HEK293 (cell line): ENCODE data around the gene ANKRD37.

Source experiments
- CTCF ChIA-PET: fragments of 350-600 bp; formaldehyde crosslinking; extraction: SDS; loops from one replicate; lab custom pipeline; 2021; ENCODE audit warnings: antibody characterized with exemption; lab: Yijun Ruan, JAX
- POLR2A ChIA-PET: fragments of 300-600 bp; formaldehyde crosslinking; extraction: SDS; loops from one replicate; lab custom pipeline; 2020; ENCODE audit warnings: antibody characterized with exemption, inconsistent platforms; lab: Yijun Ruan, JAX
- H3K27ac ChIP-seq: fragments of 200-500 bp; sonication (Bioruptor generic); 2 replicates; pipeline ENCODE4 v1.5.1; 2014; ENCODE audit warnings: low read depth, low read length, control low read depth, inconsistent platforms; ENCODE audit errors: extremely low read depth
- H3K36me3 ChIP-seq, 2 experiments: fragments of 200-500 bp in 1 of 2; sonication (Bioruptor generic) in 1 of 2; 1 replicate in 1 of 2; 2 replicates in 1 of 2; pipeline ENCODE4 v1.5.1; 2014 to 2017; ENCODE audit warnings: inconsistent platforms in 2 of 2, low read length in 2 of 2; ENCODE audit not compliant: control insufficient read depth in 2 of 2, insufficient read depth in 1 of 2
- H3K4me1 ChIP-seq: fragments of 200-500 bp; sonication (Bioruptor generic); 2 replicates; pipeline ENCODE4 v1.5.1; 2014; ENCODE audit warnings: mild to moderate bottlenecking, low read length, inconsistent platforms; ENCODE audit not compliant: control insufficient read depth, insufficient read depth
- H3K4me3 ChIP-seq: 2 replicates; pipeline ENCODE4 v1.5.1; 2011; ENCODE audit warnings: low read depth, mild to moderate bottlenecking, control low read depth, low read length, moderate library complexity
- H3K9me3 ChIP-seq: fragments of 200-500 bp; sonication (Bioruptor generic); 2 replicates; pipeline ENCODE4 v1.5.1; 2014; ENCODE audit warnings: low read depth, low read length, inconsistent platforms; ENCODE audit not compliant: control insufficient read depth, insufficient read depth
- BCL11A ChIP-seq: fragments of 450-650 bp; formaldehyde crosslinking; IDR thresholded peaks from 2 replicates; pipeline ENCODE4 v1.5.1; 2016; ENCODE audit warnings: low read depth, missing biosample characterization, missing genetic modification characterization
- GLI2 ChIP-seq: fragments of 450-650 bp; formaldehyde crosslinking; IDR thresholded peaks from 2 replicates; pipeline ENCODE4; 2017; ENCODE audit warnings: missing biosample characterization, missing genetic modification characterization, low read depth, borderline replicate concordance
- GLI4 ChIP-seq: fragments of 450-650 bp; formaldehyde crosslinking; IDR thresholded peaks from 2 replicates; pipeline ENCODE4 v1.5.1; 2016; ENCODE audit warnings: missing biosample characterization, missing genetic modification characterization
- GLIS2 ChIP-seq: fragments of 450-650 bp; formaldehyde crosslinking; IDR thresholded peaks from 2 replicates; pipeline ENCODE4 v1.5.1; 2016; ENCODE audit warnings: missing biosample characterization, missing genetic modification characterization
- KLF7 ChIP-seq: fragments of 450-650 bp; formaldehyde crosslinking; IDR thresholded peaks from 2 replicates; pipeline ENCODE4 v1.5.1; 2016; ENCODE audit warnings: missing biosample characterization, missing genetic modification characterization, borderline replicate concordance
- KLF8 ChIP-seq: fragments of 450-650 bp; formaldehyde crosslinking; IDR thresholded peaks from 2 replicates; pipeline ENCODE4 v1.5.1; 2016; ENCODE audit warnings: missing biosample characterization, missing genetic modification characterization
- SCRT1 ChIP-seq: fragments of 450-650 bp; formaldehyde crosslinking; IDR thresholded peaks from 2 replicates; pipeline ENCODE4 v1.5.1; 2016; ENCODE audit warnings: missing biosample characterization, missing genetic modification characterization, borderline replicate concordance
- SP7 ChIP-seq: fragments of 450-650 bp; formaldehyde crosslinking; IDR thresholded peaks from 2 replicates; pipeline ENCODE4 v1.5.1; 2016; ENCODE audit warnings: missing biosample characterization, missing genetic modification characterization
- ZEB2 ChIP-seq: fragments of 450-650 bp; formaldehyde crosslinking; IDR thresholded peaks from 2 replicates; pipeline ENCODE4 v1.5.1; 2016; ENCODE audit warnings: missing biosample characterization, missing genetic modification characterization
- ZNF121 ChIP-seq: fragments of 450-650 bp; formaldehyde crosslinking; IDR thresholded peaks from 2 replicates; pipeline ENCODE4 v1.5.1; 2016; ENCODE audit warnings: missing biosample characterization, missing genetic modification characterization
- ZNF148 ChIP-seq: fragments of 450-650 bp; formaldehyde crosslinking; IDR thresholded peaks from 2 replicates; pipeline ENCODE4 v1.5.0; 2017; ENCODE audit warnings: missing biosample characterization, missing genetic modification characterization, borderline replicate concordance
- ZNF155 ChIP-seq: fragments of 450-650 bp; formaldehyde crosslinking; IDR thresholded peaks from 2 replicates; pipeline ENCODE4 v1.5.1; 2016; ENCODE audit warnings: missing biosample characterization, missing genetic modification characterization
- ZNF18 ChIP-seq: fragments of 450-650 bp; formaldehyde crosslinking; IDR thresholded peaks from 2 replicates; pipeline ENCODE4 v1.5.1; 2016; ENCODE audit warnings: missing biosample characterization, missing genetic modification characterization
- ZNF19 ChIP-seq: fragments of 450-650 bp; formaldehyde crosslinking; IDR thresholded peaks from 2 replicates; pipeline ENCODE4; 2016; ENCODE audit warnings: missing biosample characterization, missing genetic modification characterization, low read depth
- ZNF24 ChIP-seq: fragments of 450-650 bp; formaldehyde crosslinking; IDR thresholded peaks from 2 replicates; pipeline ENCODE4 v1.5.1; 2016; ENCODE audit warnings: missing biosample characterization, missing genetic modification characterization
- ZNF248 ChIP-seq: fragments of 450-650 bp; formaldehyde crosslinking; IDR thresholded peaks from 2 replicates; pipeline ENCODE4 v1.5.1; 2017; ENCODE audit warnings: missing biosample characterization, missing genetic modification characterization
- ZNF324 ChIP-seq: fragments of 450-650 bp; formaldehyde crosslinking; IDR thresholded peaks from 2 replicates; pipeline ENCODE4 v1.5.1; 2016; ENCODE audit warnings: missing biosample characterization, missing genetic modification characterization
- ZNF341 ChIP-seq: fragments of 450-650 bp; formaldehyde crosslinking; IDR thresholded peaks from 2 replicates; pipeline ENCODE4; 2016; ENCODE audit warnings: low read depth, missing biosample characterization, missing genetic modification characterization
- ZNF350 ChIP-seq: fragments of 450-650 bp; formaldehyde crosslinking; IDR thresholded peaks from 2 replicates; pipeline ENCODE4 v1.5.0; 2017; ENCODE audit warnings: missing biosample characterization, mild to moderate bottlenecking, missing genetic modification characterization
- ZNF391 ChIP-seq: fragments of 450-650 bp; formaldehyde crosslinking; IDR thresholded peaks from 2 replicates; pipeline ENCODE4 v1.5.1; 2016; ENCODE audit warnings: low read depth, missing biosample characterization, missing genetic modification characterization, borderline replicate concordance
- ZNF514 ChIP-seq: fragments of 450-650 bp; formaldehyde crosslinking; IDR thresholded peaks from 2 replicates; pipeline ENCODE4 v1.5.1; 2016; ENCODE audit warnings: missing biosample characterization, missing genetic modification characterization
- ZNF558 ChIP-seq: fragments of 450-650 bp; formaldehyde crosslinking; IDR thresholded peaks from 2 replicates; pipeline ENCODE4 v1.5.1; 2016; ENCODE audit warnings: missing biosample characterization, missing genetic modification characterization
- ZNF623 ChIP-seq: fragments of 450-650 bp; formaldehyde crosslinking; IDR thresholded peaks from 2 replicates; pipeline ENCODE4 v1.5.1; 2016; ENCODE audit warnings: missing biosample characterization, missing genetic modification characterization
- ZNF791 ChIP-seq: fragments of 450-650 bp; formaldehyde crosslinking; IDR thresholded peaks from 2 replicates; pipeline ENCODE4 v1.5.1; 2016; ENCODE audit warnings: missing biosample characterization, missing genetic modification characterization
- ZSCAN16 ChIP-seq: fragments of 450-650 bp; formaldehyde crosslinking; IDR thresholded peaks from 2 replicates; pipeline ENCODE4 v1.5.1; 2016; ENCODE audit warnings: missing biosample characterization, missing genetic modification characterization
- ZSCAN23 ChIP-seq: fragments of 450-650 bp; formaldehyde crosslinking; IDR thresholded peaks from 2 replicates; pipeline ENCODE4 v1.5.1; 2016; ENCODE audit warnings: missing biosample characterization, missing genetic modification characterization
- ZSCAN30 ChIP-seq: fragments of 450-650 bp; IDR thresholded peaks from 2 replicates; pipeline ENCODE4 v1.5.1; 2018; ENCODE audit warnings: missing biosample characterization, mild to moderate bottlenecking, missing genetic modification characterization, moderate library complexity
- TF ChIP-seq, protein P1 (sequence below): fragments of 450-650 bp; formaldehyde crosslinking; IDR thresholded peaks from 2 replicates; pipeline ENCODE4 v1.5.1; 2016; ENCODE audit warnings: missing biosample characterization, missing genetic modification characterization

The ANKRD37 gene

GRCh38 chr4:185416955-185417354 is 20.3 kb downstream of the ANKRD37 start:
- H3K36me3 ChIP-seq: peaks cover 0 to 52% of the 10 kb centered on the region in 2 experiments; a peak in 2 of 3 replicates
- POLR2A ChIA-PET: no interaction called here
- no peaks in the 10 kb centered on the region for H3K4me1 ChIP-seq
- no peaks in the 10 kb centered on the region for H3K9me3 ChIP-seq
- TF ChIP-seq ZNF514 (no peak), ZNF19 (tag by site-specific recombination) (no peak), ZEB2 (tag by site-specific recombination) (no peak), ZNF248 (tag by site-specific recombination) (no peak), ZNF324 (tag by site-specific recombination) (no peak), ZNF18 (no peak), ZNF350 (tag by site-specific recombination) (no peak), ZNF148 (tag by site-specific recombination) (no peak), SP7 (tag by site-specific recombination) (no peak), ZNF391 (tag by site-specific recombination) (no peak), ZNF623 (no peak), ZNF121 (tag by site-specific recombination) (no peak), BCL11A (tag by site-specific recombination) (no peak), ZNF341 (no peak), ZSCAN30 (tag by site-specific recombination) (no peak)
- TF ChIP-seq, protein P1, sequence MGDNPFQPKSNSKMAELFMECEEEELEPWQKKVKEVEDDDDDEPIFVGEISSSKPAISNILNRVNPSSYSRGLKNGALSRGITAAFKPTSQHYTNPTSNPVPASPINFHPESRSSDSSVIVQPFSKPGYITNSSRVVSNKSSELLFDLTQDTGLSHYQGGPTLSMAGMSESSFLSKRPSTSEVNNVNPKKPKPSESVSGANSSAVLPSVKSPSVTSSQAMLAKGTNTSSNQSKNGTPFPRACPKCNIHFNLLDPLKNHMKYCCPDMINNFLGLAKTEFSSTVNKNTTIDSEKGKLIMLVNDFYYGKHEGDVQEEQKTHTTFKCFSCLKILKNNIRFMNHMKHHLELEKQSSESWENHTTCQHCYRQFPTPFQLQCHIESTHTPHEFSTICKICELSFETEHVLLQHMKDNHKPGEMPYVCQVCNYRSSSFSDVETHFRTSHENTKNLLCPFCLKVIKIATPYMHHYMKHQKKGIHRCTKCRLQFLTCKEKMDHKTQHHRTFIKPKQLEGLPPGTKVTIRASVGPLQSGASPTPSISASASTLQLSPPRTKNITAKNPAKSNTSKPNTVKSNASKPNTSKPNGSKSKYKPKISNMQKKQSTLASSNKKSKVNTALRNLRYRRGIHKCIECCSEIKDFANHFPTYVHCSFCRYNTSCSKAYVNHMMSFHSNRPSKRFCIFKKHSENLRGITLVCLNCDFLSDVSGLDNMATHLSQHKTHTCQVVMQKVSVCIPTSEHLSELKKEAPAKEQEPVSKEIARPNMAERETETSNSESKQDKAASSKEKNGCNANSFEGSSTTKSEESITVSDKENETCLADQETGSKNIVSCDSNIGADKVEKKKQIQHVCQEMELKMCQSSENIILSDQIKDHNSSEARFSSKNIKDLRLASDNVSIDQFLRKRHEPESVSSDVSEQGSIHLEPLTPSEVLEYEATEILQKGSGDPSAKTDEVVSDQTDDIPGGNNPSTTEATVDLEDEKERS (tag by site-specific recombination): no peak
- TF ChIP-seq, all 188 proteins: peak for 0
- H3K4me3 ChIP-seq: no peak overlapping the region
- CTCF ChIA-PET: no interaction called here
- no peak overlapping the region for H3K27ac ChIP-seq

DNA sequence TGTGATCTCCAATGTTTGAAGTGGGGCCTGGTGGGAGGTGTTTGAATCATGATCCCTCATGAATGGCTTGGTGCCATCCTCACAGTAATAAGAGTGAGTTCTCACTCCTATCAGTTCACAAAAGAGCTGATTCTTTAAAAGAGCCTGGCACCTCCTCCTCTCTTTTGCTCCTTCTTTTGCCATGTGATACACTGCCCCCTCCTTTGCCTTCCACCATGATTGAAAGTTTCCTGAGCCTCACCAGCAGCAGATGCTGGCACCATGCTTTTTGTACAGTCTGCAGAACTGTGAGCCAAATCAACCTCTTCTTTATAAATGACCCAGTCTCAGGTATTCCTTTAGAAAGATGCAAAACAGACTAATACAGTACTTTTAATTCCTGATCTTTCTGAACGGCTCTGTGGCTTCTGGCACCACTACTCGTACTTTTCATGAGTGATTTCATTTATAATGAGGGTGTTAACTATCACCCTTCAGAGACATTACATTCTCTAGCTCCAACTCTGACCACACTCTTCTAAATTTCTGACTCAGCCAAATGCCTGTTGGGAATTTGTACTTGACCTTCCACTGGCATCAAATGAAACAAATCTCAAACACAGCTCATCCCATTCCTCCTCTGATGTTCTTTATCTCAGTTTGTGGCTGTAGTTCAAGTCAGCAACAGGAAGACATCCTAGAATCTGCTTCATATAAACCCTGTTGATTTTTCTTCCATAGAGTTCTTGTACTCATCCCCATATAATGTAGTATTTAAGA is 24.9 kb downstream of the ANKRD37 start:
- Histone ChIP-seq H3K4me3 (no peak overlapping the region), H3K27ac (no peak overlapping the region), H3K36me3 (peaks cover 0 to 29% of the 10 kb centered on the region in 2 experiments; a peak in 2 of 3 replicates), H3K4me1 (no peaks in the 10 kb centered on the region), H3K9me3 (no peaks in the 10 kb centered on the region)
- ChIA-PET CTCF (no interaction called here), POLR2A (no interaction called here)
- no peak for TF ChIP-seq ZSCAN23 (tag by site-specific recombination)
- TF ChIP-seq ZNF558: no peak
- TF ChIP-seq KLF8: no peak
- no peak for TF ChIP-seq KLF7 (tag by site-specific recombination)
- no peak for TF ChIP-seq ZSCAN16 (tag by site-specific recombination)
- TF ChIP-seq ZNF155 (tag by site-specific recombination): no peak
- no peak for TF ChIP-seq GLI2
- TF ChIP-seq ZNF24: no peak
- TF ChIP-seq GLI4: no peak
- TF ChIP-seq ZNF791 (tag by site-specific recombination): no peak
- TF ChIP-seq GLIS2: no peak
- TF ChIP-seq ZNF324 (tag by site-specific recombination): no peak
- no peak for TF ChIP-seq SCRT1
